Naive B cell (primary cell): ENCODE results near the gene KCTD6. TPM values are rescaled to one million over a fixed set of nuclear protein-coding genes. Genes with fewer than 3 reads are reported as not detected.

Experiments
- ATAC-seq, 2 donors: fragments of 150-1000 bp; cut with Tn5 transposase; 2 replicates each; pipeline ENCODE4 v1.10.0; 2021; ENCODE audit warnings: low read depth in 2 of 2, mild to moderate bottlenecking in 2 of 2, moderate library complexity in 2 of 2
- DNase-seq: peaks from one replicate; pipeline ENCODE4 v3.0.0; 2022
- H3K27ac Mint-ChIP-seq, 6 donors: one replicate each; pipeline ENCODE4 v1.8.0; 2020 to 2022; ENCODE audit warnings: mild to moderate bottlenecking in 6 of 6, mixed read lengths in 6 of 6, moderate library complexity in 5 of 6, inconsistent platforms in 2 of 6
- H3K27me3 Mint-ChIP-seq, 3 donors: one replicate each; pipeline ENCODE4 v1.8.0; 2021 to 2022; ENCODE audit warnings: mixed read lengths in 3 of 3, mild to moderate bottlenecking in 1 of 3
- H3K36me3 Mint-ChIP-seq, 2 donors: one replicate each; pipeline ENCODE4 v1.8.0; 2020 to 2022; ENCODE audit warnings: mixed read lengths in 2 of 2, inconsistent platforms in 1 of 2, mild to moderate bottlenecking in 1 of 2
- H3K4me1 Mint-ChIP-seq, 3 donors: one replicate each; pipeline ENCODE4 v1.8.0; 2020 to 2022; ENCODE audit warnings: mixed read lengths in 3 of 3, inconsistent platforms in 1 of 3, mild to moderate bottlenecking in 1 of 3, moderate library complexity in 1 of 3
- H3K4me3 Mint-ChIP-seq, 8 donors: one replicate each; pipeline ENCODE4 v1.8.0; 2020 to 2022; ENCODE audit warnings: mild to moderate bottlenecking in 8 of 8, mixed read lengths in 8 of 8, moderate library complexity in 8 of 8, inconsistent platforms in 2 of 8
- H3K9me3 Mint-ChIP-seq, 7 donors: one replicate each; pipeline ENCODE4 v1.8.0; 2020 to 2022; ENCODE audit warnings: mixed read lengths in 7 of 7, mild to moderate bottlenecking in 5 of 7, inconsistent platforms in 2 of 7, moderate library complexity in 1 of 7
- polyA plus RNA-seq, 6 donors: library from polyadenylated mRNA; unstranded; fragments of 300-500 nt; fragmentation: Illumina TruSeq; gene quantifications; one replicate each; pipeline ENCODE4 v1.2.3, GENCODE V29; 2021; ENCODE audit warnings: low read depth in 6 of 6

Gene KCTD6
- polyA plus RNA-seq, result 10 to 100 TPM; 11.2 to 15.4 (median 12.6) TPM

DNA sequence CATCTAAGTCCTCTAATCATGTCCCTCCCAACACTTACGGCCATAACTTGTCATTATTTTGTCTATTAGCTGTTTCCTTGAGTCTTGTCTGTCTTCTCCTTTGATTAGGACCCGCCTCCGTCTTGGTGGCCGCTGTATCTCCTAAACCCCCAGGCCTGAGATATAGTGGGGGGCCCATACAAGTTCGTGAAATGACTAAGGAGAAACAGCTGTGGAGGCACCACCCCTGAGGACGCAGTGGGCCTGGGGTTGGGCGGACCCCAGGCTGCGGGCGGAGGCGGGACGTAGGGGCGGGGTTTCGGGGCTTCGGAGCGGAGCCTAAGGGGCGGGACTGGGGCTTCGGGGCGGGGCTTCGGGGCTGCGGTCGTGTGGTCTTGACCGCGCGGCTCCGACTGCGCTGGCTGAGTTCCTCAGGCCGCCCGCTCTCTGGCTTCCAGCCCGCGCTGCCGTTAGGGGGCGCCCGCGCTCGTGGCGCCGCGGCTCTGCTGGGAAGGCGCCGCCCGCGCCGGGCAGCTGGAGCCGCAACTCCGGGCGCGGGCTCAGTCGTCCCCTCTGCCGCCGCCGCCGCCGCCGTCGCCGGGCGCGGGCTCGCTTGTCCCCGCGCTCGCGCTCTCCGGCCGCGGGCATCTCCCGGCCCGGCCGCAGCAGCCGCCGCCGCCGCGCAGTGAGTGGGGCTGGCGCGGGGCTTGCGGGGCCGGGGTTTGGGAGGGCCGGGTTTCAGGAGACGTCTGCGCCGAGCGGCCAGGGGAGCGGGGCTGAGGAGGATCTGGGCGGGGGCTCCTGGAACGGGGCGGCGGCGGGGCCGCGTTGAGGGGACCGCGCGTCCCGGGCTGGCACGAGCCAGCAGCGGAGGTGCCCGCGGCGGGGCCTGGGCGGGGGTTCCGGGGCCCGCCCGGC lies at the start of gene KCTD6:
Gene KCTD6, plus strand, starts transcription at position 591 of the 897 bp plus-strand sequence. CDS start 6,660 bp downstream, outside the sequence.
- Mint-ChIP-seq H3K9me3 (no peaks in the 10 kb centered on the region), H3K4me3 (peak within 1 kb of the TSS; percentile 85 to 96 (median 94)), H3K4me1 (peaks cover 31 to 44% (median 34%) of the 10 kb centered on the region in 3 donors), H3K27ac (peak within 1 kb of the TSS; percentile 68 to 93 (median 86)), H3K36me3 (no peaks in the 10 kb centered on the region), H3K27me3 (peaks cover 4 to 22% (median 19%) of the 10 kb centered on the region in 3 donors)
- peak; percentile 90 to 91 for ATAC-seq
- DNase-seq, result peak; percentile 92

DNA sequence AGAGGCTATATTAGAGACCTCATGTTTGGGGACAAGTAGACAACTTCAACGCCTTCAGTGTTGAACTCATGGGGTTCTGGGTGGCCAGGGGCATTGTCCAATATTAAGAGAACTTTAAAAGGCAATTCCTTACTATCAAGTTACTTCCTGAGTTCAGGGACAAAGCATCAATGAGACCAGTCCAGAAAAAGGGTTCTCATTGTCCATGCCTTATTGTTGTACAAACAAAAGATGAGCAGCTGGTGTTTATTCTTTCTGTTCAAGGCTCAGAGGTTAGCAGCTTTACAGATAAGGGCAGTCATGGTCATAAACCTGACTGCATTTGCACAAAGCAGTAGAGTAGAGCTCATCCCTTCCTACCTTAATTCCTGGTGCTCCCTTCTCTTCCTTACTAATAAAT lies 39.7 kb upstream of the KCTD6 start:
- no peak for DNase-seq
- Mint-ChIP-seq H3K27me3 (peaks cover 0 to 4% (median 0%) of the 10 kb centered on the region in 3 donors), H3K36me3 (peaks cover 16 to 30% of the 10 kb centered on the region in 2 donors), H3K4me3 (no peak overlapping the region), H3K27ac (peak overlapping the region in 1 of 6 donors; percentile 28), H3K4me1 (peaks cover 0 to 4% (median 2%) of the 10 kb centered on the region in 3 donors), H3K9me3 (peaks cover 0 to 40% (median 25%) of the 10 kb centered on the region in 7 donors)
- ATAC-seq, result no peak

DNA sequence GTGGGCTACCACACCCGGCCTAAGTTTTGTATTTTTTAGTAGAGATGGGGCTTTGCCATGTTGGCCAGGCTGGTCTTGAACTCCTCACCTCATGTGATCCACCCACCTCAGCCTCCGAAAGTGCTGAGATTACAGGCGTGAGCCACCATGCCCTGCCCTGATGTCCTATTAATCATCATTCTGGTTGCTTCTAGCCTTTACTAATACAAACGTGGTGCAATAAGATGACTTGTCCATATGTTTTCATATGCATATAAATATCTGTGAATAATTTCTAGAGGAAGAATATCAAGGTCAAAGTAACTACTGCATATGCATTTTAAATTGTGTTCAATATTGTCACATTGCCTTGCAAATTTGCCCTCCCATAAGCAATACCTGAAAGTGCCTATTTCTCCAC lies 32.7 kb upstream of the KCTD6 start:
- Mint-ChIP-seq H3K4me1 (peaks cover 6 to 8% (median 6%) of the 10 kb centered on the region in 3 donors), H3K27me3 (peaks cover 0 to 4% (median 0%) of the 10 kb centered on the region in 3 donors), H3K9me3 (peaks cover 0 to 27% (median 22%) of the 10 kb centered on the region in 7 donors), H3K27ac (no peak overlapping the region), H3K4me3 (peak overlapping the region in 1 of 8 donors; percentile 70), H3K36me3 (peaks cover 11 to 17% of the 10 kb centered on the region in 2 donors)
- ATAC-seq (no peak), DNase-seq (no peak)

- Mint-ChIP-seq H3K9me3 (peaks cover 0 to 3% (median 0%) of the 10 kb centered on the region in 7 donors), H3K4me3 (peak overlapping the region in 1 of 8 donors; percentile 76), H3K27me3 (no peaks in the 10 kb centered on the region), H3K36me3 (no peaks in the 10 kb centered on the region), H3K4me1 (peaks cover 6 to 8% (median 6%) of the 10 kb centered on the region in 3 donors), H3K27ac (no peak overlapping the region)
- no peak for DNase-seq
- ATAC-seq, result no peak
These were observed 29.1 kb upstream of the KCTD6 start for GRCh38 chr3:58462829-58463180.

DNA sequence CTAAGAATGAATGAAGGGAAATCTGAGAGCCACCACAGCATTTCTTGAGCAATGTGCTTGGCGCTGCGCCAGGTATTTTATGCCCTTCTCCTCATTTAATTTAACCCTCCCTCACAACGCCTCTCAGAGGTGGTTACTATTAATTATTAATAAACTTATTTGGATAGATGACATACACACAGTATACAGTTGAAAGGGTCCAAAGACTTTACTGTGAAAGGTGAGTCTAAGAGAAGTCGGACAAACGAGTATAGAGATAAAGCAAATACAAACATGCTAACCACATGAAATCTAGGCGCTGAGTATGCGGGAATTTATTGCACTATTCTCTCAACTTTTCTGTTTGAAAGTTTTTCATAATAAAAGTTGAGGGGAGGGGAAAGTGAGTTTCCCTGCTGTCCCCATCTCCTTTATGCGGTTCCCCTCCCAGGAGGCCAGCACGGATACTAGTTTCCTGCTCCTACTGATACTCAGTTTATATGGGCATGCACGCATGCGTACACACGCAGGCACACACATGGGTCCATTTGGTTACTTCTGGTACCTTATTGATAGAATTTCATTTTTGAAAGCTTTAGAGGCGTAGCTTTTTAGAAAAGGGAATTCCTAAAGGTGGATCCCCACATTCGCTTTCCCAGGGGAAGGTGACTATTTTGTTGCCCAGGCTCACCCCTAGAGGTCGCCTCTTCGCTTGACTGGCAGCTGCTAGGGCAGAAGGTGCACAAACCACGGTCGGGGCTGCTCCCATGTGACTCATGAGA lies 28.5 kb upstream of the KCTD6 start:
- H3K4me1 Mint-ChIP-seq, result peaks cover 6 to 8% (median 6%) of the 10 kb centered on the region in 3 donors
- peak; percentile 28 for DNase-seq
- H3K9me3 Mint-ChIP-seq, result peaks cover 0 to 3% (median 0%) of the 10 kb centered on the region in 7 donors
- H3K4me3 Mint-ChIP-seq, result peak overlapping the region in 5 of 8 donors; percentile 6 to 76 (median 50)
- peak; percentile 89 to 93 for ATAC-seq
- no peak overlapping the region for H3K27ac Mint-ChIP-seq
- H3K36me3 Mint-ChIP-seq, result no peaks in the 10 kb centered on the region
- no peaks in the 10 kb centered on the region for H3K27me3 Mint-ChIP-seq

DNA sequence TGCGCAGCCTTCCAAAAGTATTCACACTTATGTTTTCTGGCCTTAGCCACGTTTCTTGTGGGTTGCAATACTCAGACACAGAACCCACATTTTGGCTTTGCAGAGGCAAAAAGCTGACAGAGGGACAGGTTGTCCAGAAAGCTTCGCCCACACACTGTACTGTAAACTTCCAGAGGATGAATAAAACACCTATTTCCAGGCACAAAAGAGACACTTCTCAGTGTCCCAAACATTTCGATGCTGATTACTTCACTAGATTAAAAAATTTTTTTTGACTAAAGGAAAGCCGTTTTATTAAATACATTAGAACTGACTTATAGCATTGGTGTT lies 28.0 kb upstream of the KCTD6 start:
- Mint-ChIP-seq H3K4me1 (peaks cover 6 to 8% (median 6%) of the 10 kb centered on the region in 3 donors), H3K9me3 (peaks cover 0 to under 1% (median 0%) of the 10 kb centered on the region in 7 donors), H3K4me3 (peak overlapping the region in 4 of 8 donors; percentile 6 to 71 (median 50)), H3K27me3 (no peaks in the 10 kb centered on the region), H3K27ac (no peak overlapping the region), H3K36me3 (no peaks in the 10 kb centered on the region)
- ATAC-seq (no peak), DNase-seq (no peak)

DNA sequence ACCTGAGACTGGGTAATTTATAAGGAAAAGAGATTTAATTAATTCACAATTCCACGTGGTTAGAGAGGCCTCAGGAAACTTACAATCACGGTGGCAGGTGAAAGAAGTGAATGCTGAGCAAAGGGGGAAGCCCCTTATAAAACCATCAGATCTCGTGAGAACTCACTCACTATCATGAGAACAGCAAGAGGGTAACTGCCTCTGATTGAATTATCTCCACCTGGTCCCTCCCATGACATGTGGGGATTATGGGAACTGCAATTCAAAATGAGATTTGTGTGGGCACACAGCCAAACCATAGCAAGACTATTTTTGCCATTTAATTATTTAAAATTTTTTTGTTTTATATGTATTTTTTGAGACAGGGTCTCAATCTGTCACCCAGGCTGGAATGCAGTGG lies 27.0 kb upstream of the KCTD6 start:
- Mint-ChIP-seq H3K36me3 (no peaks in the 10 kb centered on the region), H3K27me3 (no peaks in the 10 kb centered on the region), H3K27ac (no peak overlapping the region), H3K4me1 (peaks cover 6 to 8% (median 6%) of the 10 kb centered on the region in 3 donors), H3K4me3 (no peak overlapping the region), H3K9me3 (no peaks in the 10 kb centered on the region)
- ATAC-seq, result peak; percentile 38 to 62
- DNase-seq, result no peak

- no peak for DNase-seq
- peaks cover 6 to 8% (median 6%) of the 10 kb centered on the region in 3 donors for H3K4me1 Mint-ChIP-seq
- no peaks in the 10 kb centered on the region for H3K36me3 Mint-ChIP-seq
- H3K27me3 Mint-ChIP-seq, result no peaks in the 10 kb centered on the region
- peak overlapping the region in 1 of 6 donors; percentile 62 for H3K27ac Mint-ChIP-seq
- no peak overlapping the region for H3K4me3 Mint-ChIP-seq
- H3K9me3 Mint-ChIP-seq, result no peaks in the 10 kb centered on the region
- no peak for ATAC-seq
These were observed 24.9 kb upstream of the KCTD6 start for GRCh38 chr3:58466899-58467563.

DNA sequence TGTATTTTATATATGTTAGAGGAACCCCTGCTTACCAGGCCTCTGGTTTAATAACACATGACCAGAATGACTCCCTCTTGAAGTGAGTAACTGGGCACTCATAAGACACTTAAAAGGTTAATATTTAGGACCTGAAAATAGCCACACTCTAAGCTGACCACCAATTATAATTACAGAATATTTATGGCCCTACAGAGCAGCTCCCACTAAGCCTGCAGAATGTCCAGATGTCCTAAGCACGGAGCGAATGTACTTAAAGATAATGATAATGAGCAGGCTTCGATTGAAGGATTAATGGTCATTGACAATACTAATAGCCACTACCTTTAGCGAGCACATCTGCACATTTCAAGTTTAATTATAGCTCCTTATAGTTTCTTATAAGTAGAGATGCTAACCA lies 22.8 kb upstream of the KCTD6 start:
- Mint-ChIP-seq H3K9me3 (no peaks in the 10 kb centered on the region), H3K4me3 (no peak overlapping the region), H3K4me1 (peaks cover 0 to 3% (median 2%) of the 10 kb centered on the region in 3 donors), H3K36me3 (no peaks in the 10 kb centered on the region), H3K27ac (no peak overlapping the region), H3K27me3 (no peaks in the 10 kb centered on the region)
- DNase-seq (no peak), ATAC-seq (no peak)

GRCh38 chr3:58470363-58471024 lies 21.4 kb upstream of the KCTD6 start:
- DNase-seq (no peak), ATAC-seq (no peak)
- no peak overlapping the region for H3K4me3 Mint-ChIP-seq
- H3K27ac Mint-ChIP-seq, result peak overlapping the region in 1 of 6 donors; percentile 6
- H3K9me3 Mint-ChIP-seq, result no peaks in the 10 kb centered on the region
- H3K36me3 Mint-ChIP-seq, result no peaks in the 10 kb centered on the region
- no peaks in the 10 kb centered on the region for H3K27me3 Mint-ChIP-seq
- H3K4me1 Mint-ChIP-seq, result peaks cover 13 to 17% (median 16%) of the 10 kb centered on the region in 3 donors

- peak overlapping the region in 1 of 6 donors; percentile 54 for H3K27ac Mint-ChIP-seq
- H3K27me3 Mint-ChIP-seq, result no peaks in the 10 kb centered on the region
- no peak overlapping the region for H3K4me3 Mint-ChIP-seq
- DNase-seq (no peak), ATAC-seq (no peak)
- no peaks in the 10 kb centered on the region for H3K36me3 Mint-ChIP-seq
- peaks cover 13 to 24% (median 17%) of the 10 kb centered on the region in 3 donors for H3K4me1 Mint-ChIP-seq
- H3K9me3 Mint-ChIP-seq, result no peaks in the 10 kb centered on the region
These were observed 20.6 kb upstream of the KCTD6 start for GRCh38 chr3:58471025-58471887.

GRCh38 chr3:58473275-58473674 lies 18.6 kb upstream of the KCTD6 start:
- ATAC-seq, result no peak
- H3K27ac Mint-ChIP-seq, result peak overlapping the region in 2 of 6 donors; percentile 28 to 82
- no peak overlapping the region for H3K4me3 Mint-ChIP-seq
- no peak for DNase-seq
- no peaks in the 10 kb centered on the region for H3K9me3 Mint-ChIP-seq
- peaks cover 17 to 24% (median 22%) of the 10 kb centered on the region in 3 donors for H3K4me1 Mint-ChIP-seq
- no peaks in the 10 kb centered on the region for H3K27me3 Mint-ChIP-seq
- no peaks in the 10 kb centered on the region for H3K36me3 Mint-ChIP-seq
